ENCODE measurements around the gene KDELR3.

GRCh38 chr22:38490475-38490874 is 22.6 kb downstream of the KDELR3 start:
- no peak for TF ChIP-seq CTCF (IDR thresholded peaks at IDR 0.05; ENCODE audit: low read depth, low read length)
- TF ChIP-seq POLR2A (IDR thresholded peaks at IDR 0.05; ENCODE audit: extremely low read depth, insufficient read length), result no peak
